HG03432 (cell line): ENCODE results near the gene TMC4.

ENCODE experiments used
- ATAC-seq: cut with Tn5 transposase; IDR thresholded peaks from one replicate; pipeline ENCODE4 v1.9.1; 2021; ENCODE audit warnings: mild to moderate bottlenecking, moderate library complexity; ENCODE audit not compliant: unreplicated experiment

Gene TMC4

GRCh38 chr19:54136086-54136863 lies 36.7 kb downstream of the TMC4 start:
- no peak for ATAC-seq

DNA sequence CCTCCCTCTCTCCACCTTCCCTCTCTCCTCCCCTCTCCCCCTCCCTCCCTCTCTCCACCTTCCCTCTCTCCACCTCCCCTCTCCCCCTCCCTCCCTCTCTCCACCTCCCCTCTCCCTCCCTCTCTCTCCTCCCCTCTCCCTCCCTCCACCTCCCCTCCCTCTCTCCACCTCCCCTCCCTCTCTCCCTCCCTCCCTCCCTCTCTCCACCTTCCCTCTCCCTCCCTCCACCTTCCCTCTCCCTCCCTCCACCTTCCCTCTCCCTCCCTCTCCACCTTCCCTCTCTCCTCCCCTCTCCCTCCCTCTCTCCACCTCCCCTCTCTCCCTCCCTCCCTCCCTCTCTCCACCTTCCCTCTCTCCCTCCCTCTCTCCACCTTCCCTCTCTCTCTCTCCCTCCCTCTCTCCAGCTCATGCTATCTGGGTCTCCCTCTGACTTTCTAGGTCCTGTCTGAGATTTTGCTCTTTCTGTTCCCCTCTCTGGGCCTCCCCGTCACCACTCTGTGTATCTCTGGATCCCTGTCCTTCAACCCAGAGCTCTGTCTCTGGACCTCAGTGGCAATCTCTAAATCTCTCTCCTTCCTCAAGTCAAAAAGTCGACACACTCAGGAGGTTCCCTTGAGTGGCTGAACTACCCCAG lies 38.9 kb downstream of the TMC4 start:
- ATAC-seq = no peak

DNA sequence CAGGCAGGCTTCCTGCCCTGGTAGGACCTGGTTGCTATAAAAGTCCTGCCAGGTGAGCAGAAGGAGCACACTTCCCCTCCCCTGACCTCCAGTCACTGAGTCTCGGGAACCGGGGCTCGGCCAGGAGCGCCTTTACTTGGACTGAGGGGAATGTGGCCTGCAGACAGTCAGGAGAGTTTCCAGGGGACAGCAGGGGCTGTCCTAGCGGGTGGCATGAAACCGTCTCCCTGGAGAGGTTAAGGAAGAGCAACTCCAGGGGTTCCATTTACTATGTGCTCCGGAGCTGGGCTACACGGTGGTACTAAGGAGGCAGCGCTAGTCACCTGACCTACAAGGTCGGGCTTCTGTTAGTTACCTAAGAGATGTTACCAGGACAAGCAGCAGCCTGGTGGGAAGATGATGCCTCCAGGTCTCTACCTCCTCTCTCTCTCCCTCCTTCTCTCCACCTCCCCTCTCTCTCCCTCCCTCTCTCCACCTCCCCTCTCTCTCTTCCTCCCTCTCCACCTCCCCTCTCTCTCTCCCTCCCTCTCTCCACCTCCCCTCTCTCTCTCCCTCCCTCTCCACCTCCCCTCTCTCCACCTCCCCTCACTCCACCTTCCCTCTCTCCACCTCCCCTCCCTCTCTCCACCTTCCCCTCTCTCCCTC lies 39.5 kb downstream of the TMC4 start:
- ATAC-seq = no peak

- ATAC-seq = no peak
Measured at GRCh38 chr19:54129617-54129996, 43.4 kb downstream of the TMC4 start.

- ATAC-seq = no peak
Measured at GRCh38 chr19:54128796-54129616, 44.0 kb downstream of the TMC4 start.

DNA sequence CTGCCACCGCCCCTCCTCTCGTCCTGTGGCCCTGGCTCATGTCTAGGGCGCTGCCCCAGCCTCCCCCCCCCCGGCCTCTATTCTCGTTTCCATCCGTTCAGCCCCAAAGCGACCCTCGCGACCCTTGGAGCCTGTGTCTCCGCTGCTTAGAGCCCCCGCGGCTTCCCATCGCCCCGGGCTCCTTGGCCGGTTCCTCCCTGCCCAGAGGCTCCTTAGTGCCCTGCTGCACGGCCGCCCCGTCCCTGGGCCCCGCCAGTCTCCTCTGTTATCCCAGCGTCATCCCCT lies 44.6 kb downstream of the TMC4 start:
- ATAC-seq = no peak

- no peak for ATAC-seq
Measured at GRCh38 chr19:54127688-54128440, 45.1 kb downstream of the TMC4 start.

DNA sequence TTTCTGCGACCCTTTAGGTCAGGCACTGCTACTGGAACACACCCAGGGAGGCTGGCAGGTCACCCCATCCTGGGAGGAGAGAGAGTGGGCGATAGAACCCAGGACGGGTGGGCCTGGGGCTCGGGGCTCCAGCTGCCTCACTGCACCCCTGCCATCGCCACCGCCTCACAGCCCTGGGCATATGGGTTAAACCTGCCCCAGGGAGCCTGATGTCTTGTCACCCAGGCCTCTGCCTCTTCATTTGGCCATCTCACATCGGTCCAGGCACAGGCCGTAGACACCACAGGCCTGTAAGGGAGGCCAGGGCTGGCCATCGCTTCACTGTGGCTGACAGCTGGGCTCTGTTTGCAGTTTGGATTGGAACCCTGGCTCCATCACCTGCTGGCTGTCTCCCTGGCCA lies 47.2 kb downstream of the TMC4 start:
- no peak for ATAC-seq

GRCh38 chr19:54124393-54124792 lies 48.6 kb downstream of the TMC4 start:
- ATAC-seq = no peak

- no peak for ATAC-seq
Measured at GRCh38 chr19:54123682-54124081, 49.3 kb downstream of the TMC4 start.

- no peak for ATAC-seq
Measured at GRCh38 chr19:54121259-54121658, 51.7 kb downstream of the TMC4 start.

DNA sequence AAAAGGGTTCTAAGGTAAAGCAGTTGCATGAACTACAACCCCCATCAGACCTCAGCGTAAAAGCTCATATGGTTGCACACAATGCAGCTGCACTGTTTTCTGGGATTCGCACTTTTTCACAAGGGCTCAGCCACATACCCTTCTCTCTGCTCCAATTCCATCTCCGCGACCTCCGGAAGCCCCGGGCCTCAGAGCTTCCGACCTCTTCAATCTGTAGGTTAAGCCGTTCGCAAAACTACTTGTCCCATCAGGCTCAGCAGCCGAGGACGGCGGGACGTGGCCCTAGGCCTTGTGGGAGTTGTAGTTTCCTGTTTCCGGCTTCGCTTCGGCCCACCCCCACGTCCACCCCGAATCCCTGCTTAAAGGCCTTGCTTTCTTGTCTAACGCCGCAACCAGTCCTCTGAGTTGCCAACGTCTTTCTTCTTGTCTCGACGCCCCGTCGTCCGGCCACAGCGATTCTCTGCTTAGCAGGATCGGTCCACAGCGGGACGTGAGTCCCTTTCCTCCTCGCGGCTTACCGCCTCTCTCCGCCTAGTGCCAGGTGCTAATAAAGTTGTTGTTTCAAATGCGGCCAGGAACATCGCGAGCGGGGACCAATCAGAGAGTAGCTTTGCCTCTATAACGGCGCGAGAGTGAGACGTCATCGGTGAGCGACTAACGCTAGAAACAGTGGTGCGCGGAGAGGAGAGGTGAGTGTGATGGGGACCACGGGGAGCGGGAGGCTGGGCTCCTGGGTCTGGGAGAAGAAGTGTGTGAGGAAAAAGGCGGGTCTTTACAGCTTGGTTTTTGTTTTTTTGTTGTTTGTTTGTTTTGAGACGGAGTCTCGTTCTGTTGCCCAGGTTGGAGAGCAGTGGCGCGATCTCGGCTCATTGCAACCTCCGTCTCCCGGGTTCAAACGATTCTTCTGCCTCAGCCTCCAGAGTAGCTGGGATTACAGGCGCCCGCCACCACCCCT lies 57.6 kb downstream of the TMC4 start, which contains the start of the genes PRPF31 and TFPT:
Gene PRPF31, plus strand, starts transcription at position 646 of the 955 bp plus-strand sequence. CDS start 2,525 bp downstream, outside the sequence.
Gene TFPT, minus strand, starts transcription at position 549 of the 955 bp plus-strand sequence. Its CDS starts 388 bp downstream, at position 161.
- ATAC-seq = peak; percentile 82

DNA sequence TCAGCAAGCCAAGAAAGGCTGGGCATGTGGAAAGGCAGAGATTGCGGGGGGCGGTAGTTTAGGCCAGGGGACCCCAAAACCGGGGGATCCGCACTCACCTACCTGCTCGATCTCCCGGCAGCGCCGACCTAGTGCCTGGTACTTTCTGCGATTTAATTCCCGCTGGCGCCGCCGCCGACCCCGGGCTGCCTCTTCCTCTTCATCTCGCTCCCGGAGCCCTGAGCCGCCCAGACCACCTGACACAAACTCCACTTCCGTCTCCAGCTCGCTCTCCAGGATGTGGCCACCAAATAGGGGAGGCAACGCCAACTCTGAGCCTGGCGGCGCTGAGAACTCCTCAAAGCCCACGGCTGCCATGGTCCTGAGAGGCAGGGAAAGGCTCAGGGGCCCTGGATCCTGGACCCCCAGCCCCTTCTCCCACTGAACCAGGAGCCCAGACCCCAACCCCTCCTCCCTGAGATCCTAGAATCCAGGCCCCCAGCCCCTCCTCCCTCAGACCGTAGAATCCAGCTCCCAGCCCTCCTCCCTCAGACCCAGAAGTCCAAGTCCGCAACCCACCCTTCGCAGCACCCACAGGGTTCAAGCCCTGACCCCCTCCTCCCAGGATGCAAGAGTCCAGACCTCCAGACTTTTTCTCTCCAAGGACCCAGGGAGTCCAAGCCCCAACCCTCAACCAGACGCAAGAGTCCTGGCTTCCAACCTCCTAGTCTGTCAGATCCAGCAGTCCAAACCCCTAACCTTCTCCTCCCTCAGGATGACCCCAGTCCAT lies 58.4 kb downstream of the TMC4 start:
- no peak for ATAC-seq
